Measurements from ENCODE around the gene CCM2.

Gene CCM2

DNA sequence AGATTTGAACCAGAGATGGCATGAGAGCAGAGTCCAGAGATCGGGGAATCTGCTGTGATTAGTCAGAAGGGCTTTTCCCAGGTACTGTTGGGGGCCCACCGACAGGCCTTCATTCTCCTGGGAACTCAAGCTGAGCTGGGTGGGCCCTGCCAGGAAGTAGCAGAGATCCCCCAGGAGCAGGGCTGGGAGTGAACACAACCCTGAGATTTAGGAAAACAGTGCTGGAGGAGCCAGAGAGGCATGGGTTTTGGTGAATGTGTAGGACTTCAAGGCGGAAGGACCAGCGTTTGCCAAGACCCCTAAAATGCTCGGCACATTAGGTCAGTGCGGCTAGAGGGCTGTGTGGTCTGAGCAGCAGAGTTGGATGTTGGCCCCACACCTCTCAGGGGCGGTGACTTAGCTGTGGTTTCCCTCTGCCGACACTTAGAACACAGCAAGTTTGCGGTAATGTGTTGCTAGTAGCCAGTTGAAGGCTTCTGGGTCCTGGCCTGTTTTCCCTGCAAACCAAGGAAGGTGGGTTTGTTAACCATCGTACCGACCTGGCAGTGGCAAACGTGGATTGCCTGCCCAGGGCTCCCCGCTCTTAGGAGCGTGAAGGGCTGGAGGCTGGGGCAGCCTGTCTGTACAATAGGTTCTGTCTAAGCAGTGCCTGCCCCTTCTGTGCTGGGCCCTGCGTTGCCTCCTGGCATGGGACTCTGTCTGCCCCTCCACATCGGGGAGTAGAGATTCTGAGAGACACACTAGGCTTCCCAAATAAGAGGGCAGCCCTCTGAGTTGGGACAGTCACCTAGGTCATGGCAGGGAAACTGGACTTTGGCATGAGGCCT, 74.7 kb downstream of the CCM2 start:
- TF ChIP-seq CTCF (IDR thresholded peaks at IDR 0.05; ENCODE audit: borderline replicate concordance, insufficient read depth, low read depth, low read length), result no peak
- no peak overlapping the region for H3K4me3 ChIP-seq (ENCODE audit: low read depth, low read length)

DNA sequence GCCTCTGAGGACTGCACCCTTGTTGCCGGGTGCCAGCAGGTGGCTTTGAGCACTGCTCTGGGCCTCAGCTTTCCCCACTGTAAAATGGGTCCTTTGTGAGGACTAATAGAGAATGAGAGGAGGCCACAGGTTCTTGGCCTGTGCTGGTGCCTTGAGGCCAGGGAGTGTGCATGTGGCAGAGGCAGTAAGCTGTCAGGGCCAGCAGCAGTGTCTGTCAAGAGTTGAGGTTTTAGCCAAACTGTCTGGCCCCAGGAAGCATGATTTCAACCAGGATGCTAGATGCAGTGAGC, 75.3 kb downstream of the CCM2 start:
- H3K4me3 ChIP-seq (ENCODE audit: low read depth, low read length), result no peak overlapping the region
- no peak for TF ChIP-seq CTCF (IDR thresholded peaks at IDR 0.05; ENCODE audit: borderline replicate concordance, insufficient read depth, low read depth, low read length)

GRCh38 chr7:45075871-45076796, 76.1 kb downstream of the CCM2 start:
- H3K4me3 ChIP-seq (ENCODE audit: low read depth, low read length), result no peak overlapping the region
- no peak for TF ChIP-seq CTCF (IDR thresholded peaks at IDR 0.05; ENCODE audit: borderline replicate concordance, insufficient read depth, low read depth, low read length)

GRCh38 chr7:45076946-45077345, 76.9 kb downstream of the CCM2 start:
- H3K4me3 ChIP-seq (ENCODE audit: low read depth, low read length), result no peak overlapping the region
- TF ChIP-seq CTCF (IDR thresholded peaks at IDR 0.05; ENCODE audit: borderline replicate concordance, insufficient read depth, low read depth, low read length), result no peak

- no peak for TF ChIP-seq CTCF (IDR thresholded peaks at IDR 0.05; ENCODE audit: borderline replicate concordance, insufficient read depth, low read depth, low read length)
- no peak overlapping the region for H3K4me3 ChIP-seq (ENCODE audit: low read depth, low read length)
These were observed 77.6 kb downstream of the CCM2 start for GRCh38 chr7:45077579-45077978.

- no peak for TF ChIP-seq CTCF (IDR thresholded peaks at IDR 0.05; ENCODE audit: borderline replicate concordance, insufficient read depth, low read depth, low read length)
- H3K4me3 ChIP-seq (ENCODE audit: low read depth, low read length), result no peak overlapping the region
These were observed 78.2 kb downstream of the CCM2 start for GRCh38 chr7:45078125-45078681.

Data from GM12875 (cell line).